HuH-7 (cell line): ENCODE measurements around the gene RNF182.
"Not testable (repeated sequence)": the region's sequence is repeated elsewhere in the genome, so short reads cannot be mapped to it uniquely, and the experiment has no call there.

Experiments used
- DNase-seq: peaks from one replicate; pipeline ENCODE4 v3.0.0; 2011; ENCODE audit warnings: low spot score

The RNF182 gene

DNA sequence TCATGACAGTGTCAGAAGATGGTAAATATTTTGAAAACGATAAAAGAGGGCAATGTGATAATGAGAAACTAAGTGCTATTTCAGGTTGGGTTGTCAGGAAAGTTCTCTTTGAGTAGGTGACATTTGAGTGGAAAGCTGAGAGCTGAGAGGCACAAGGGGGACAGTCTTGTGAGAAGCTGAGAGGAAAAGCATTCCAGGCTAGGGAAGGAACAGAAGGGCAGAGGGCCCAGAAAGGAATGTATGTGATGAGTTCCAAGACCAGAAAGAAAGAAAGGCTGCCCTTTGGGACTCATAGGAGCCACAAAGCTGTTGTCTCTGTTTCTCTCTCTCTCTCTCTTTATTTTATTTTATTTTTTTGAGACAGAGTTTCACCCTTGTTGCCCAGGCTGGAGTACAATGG lies 7.6 kb upstream of the RNF182 start:
- no peak for DNase-seq

GRCh38 chr6:13918686-13919250 lies 6.0 kb upstream of the RNF182 start:
- DNase-seq, result no peak

GRCh38 chr6:13919861-13920260 lies 4.9 kb upstream of the RNF182 start:
- DNase-seq, result no peak

DNA sequence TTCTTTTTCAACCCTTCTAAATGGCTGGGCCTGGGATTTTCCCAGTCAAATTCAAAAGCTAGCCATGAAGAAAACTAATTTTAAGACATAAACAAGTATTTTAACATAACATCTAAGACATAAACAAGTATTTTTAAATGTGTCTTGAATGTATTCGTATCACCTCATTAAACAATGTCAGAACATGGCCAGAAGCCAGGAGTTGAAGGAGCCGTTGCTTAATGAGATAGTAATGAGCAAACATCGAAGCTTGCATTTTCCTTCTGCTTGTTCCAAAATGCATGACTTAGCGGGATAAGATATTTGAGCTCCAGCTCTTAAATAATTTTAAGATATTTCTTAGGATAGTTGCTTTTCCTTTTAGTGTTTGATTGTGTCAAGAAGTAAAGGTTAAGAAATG lies 4.2 kb upstream of the RNF182 start:
- no peak for DNase-seq

DNA sequence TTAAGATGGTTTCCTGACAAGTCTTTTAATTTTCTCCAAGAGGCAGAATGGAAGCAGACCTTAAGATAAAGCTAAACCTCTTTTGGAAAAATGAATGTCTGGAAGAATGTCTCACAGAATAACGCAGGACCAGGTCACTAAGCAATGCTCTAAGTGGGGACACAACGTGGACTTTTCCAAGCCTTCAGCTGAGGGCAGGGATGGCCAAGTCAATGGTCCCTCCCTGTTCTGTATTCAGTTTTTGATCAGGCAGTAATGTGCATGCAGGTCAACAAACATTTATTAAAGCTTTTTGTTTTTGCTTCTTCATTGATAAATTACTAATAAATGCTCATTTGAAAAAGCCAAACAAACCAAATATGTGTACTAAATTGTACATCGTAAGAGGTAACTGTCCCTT lies 2.0 kb upstream of the RNF182 start:
- no peak for DNase-seq

GRCh38 chr6:13923527-13924145 lies 1.1 kb upstream of the RNF182 start:
- no peak for DNase-seq

GRCh38 chr6:13924146-13924948 lies 405 bp upstream of the RNF182 start:
- DNase-seq, result peak; percentile 26

DNA sequence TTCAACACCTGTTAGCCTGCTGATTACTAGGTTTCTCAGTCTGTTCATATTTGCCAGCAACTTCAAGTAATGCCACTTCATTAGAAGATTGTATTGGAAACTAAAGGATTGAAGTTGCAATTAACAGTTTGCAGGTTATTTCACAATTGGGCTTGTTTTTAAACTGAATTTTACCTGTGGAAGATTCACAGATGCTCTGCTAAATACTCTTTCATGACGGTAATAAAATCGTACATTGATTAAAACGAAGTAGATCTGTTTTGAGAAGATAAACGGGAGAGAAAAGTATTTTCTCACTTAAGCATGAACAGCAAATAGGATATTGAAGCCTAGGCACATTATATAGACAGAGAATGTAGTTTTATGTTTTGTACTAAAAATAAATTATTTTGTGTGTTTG lies 1.6 kb downstream of the RNF182 start:
- DNase-seq, result no peak

GRCh38 chr6:13927203-13927602 lies 2.5 kb downstream of the RNF182 start:
- DNase-seq, result no peak

DNA sequence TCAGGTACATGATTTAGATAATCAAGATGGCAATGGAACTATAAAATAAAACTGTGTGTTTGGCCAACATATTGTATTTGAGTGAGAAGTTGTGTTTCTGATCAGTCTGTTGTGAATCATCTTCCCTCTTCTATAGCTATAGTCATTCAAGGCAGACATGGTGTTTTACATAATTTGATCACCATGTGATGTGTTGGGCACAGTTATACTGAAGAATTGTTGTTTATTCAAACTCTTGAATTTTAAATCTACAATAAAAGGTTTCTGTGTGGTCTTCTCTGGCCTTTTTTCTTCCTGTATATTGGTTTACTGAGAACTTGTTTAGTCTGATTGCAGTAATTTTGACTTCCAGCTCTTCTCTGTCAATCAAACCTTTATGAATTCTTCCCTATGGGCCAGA lies 4.4 kb downstream of the RNF182 start:
- no peak for DNase-seq

- DNase-seq, result no peak
Measured at GRCh38 chr6:13931797-13932402, 7.1 kb downstream of the RNF182 start.

DNA sequence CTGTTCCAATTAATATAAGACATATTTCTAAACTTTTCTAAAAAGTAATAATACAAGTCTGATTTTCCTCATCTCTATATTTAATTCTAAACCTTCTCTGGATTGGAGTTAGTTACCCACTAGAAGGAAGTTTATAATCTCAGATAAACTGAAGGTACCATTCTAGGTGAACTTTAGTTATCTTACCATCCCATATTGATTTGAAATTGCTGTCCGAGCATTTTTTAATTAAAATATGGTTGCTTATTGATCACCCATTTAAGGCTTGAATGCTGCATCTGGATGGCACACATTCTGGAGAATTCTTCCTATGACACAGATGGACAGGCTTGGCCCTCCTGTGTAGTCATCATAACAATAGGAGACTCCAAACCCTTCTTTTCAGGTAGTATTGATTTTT lies 8.0 kb downstream of the RNF182 start:
- no peak for DNase-seq

DNA sequence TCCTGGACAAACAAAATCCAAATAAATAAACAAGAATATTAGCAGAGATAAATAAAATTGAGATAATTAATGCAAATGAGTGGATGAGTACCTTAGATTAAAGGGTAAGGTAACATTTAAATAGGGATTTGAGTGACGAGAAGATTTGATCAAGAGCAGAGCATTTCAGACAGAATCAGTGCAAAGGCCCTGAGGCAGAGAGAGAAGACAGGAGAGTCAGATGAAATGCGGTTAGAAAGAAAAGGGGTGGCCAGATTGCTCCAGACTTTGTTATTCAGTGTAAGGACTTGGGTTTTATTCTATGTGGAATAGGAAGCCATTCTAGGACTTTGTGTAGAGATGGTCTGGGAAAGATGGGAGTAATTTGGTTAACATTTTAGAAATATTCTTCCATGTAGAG lies 10.0 kb downstream of the RNF182 start:
- DNase-seq, result no peak

GRCh38 chr6:13935190-13935880 lies 10.6 kb downstream of the RNF182 start:
- no peak for DNase-seq

DNA sequence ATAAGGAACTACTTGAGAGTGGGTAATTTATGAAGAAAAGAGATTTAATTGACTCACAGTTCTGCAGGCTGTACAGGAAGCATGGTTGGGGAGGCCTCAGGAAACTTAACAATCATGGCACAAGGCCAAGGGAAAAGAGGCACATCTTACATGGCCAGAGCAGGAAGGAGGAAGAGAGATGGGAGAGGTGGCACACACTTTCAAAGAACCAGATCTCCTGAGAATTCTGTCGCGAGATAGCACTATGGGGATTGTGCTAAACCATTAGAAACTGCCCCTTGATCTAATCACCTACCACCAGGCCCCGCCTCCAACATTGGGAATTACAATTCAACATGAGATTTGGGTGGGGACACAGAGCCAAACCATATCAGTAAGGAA lies 11.1 kb downstream of the RNF182 start:
- not testable (repeated sequence) for DNase-seq

DNA sequence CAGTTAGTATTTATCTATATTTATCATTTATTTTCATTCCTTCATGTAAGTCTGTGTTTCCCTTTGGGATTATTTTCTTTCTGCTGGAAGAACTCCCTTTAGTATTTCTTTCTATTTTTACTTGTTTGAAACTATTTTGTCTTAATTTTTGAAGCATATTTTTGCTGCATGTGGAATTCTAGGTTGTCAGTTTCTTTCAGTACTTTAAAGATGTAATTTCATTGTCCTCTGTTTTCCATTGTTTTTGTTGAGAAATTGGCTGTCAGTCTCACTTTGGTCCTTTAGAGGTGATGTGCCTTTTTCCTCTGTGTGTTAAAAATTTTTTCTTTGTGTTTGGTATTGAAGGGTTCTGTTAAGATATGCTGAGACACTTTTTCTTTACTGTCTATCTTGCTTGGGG lies 17.1 kb downstream of the RNF182 start:
- DNase-seq, result no peak

DNA sequence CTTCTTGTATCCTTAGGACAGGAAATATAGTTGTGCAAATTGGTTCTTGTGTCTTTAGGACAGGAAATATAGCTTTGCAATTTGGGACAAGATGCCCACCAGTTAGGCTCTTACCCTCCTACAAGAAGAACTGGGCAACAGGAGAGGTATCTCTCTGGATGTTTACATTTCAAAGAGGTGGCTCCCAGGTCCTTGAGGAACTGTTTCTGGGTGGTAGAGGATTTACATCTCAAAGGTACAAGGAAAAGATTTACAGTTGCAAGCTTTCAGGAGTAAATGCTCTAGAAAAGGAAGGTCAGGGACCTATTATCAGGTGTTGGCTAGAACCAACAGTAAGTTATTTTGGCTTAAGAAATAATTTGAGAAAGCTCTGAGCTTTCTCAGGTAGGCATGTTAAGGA lies 19.2 kb downstream of the RNF182 start:
- no peak for DNase-seq

- no peak for DNase-seq
Measured at GRCh38 chr6:13946506-13946905, 21.8 kb downstream of the RNF182 start.

DNA sequence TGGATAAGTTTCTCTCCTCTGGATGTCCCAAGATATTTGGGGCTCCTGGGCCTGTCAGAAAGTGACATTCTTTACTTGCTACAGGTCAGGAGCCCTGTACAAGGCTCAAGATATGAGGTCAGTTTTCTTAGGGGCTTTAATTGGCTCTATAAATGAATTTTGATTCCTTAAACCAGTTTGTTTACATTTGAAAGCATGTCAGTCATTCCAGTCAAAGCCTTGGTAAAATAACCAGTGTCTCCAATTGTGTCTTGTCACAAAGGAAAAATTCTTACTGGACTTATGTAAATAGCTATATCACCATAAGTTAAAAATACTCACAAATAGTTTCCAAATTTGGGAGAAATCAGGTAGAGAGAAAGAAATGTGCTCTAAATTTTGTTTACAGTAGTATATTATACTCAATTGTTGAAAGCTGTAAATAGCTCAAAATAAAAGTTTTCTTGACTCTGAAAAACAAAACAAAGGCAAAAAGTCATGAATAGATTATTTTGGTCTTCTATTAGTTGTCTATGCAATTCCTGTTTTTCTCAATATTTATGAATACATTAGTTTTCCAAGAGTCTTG lies 22.9 kb downstream of the RNF182 start:
- DNase-seq, result no peak

GRCh38 chr6:13952101-13952500 lies 27.3 kb downstream of the RNF182 start:
- no peak for DNase-seq

GRCh38 chr6:13953061-13953705 lies 28.4 kb downstream of the RNF182 start:
- DNase-seq, result no peak
